HL-60 (cell line): Measurements from ENCODE around the gene THPO.

Experiments
- CTCF ChIP-seq: IDR thresholded peaks from one replicate; pipeline ENCODE4 v1.5.1; 2011; ENCODE audit warnings: low read length, control low read depth, inconsistent platforms; ENCODE audit not compliant: insufficient read depth
- GABPA ChIP-seq: IDR thresholded peaks from 2 replicates; pipeline ENCODE4 v1.6.1; 2012; ENCODE audit warnings: low read depth
- POLR2AphosphoS5 ChIP-seq: IDR thresholded peaks from 2 replicates; pipeline ENCODE4 v1.6.1; 2012; ENCODE audit warnings: low read depth
- REST ChIP-seq: IDR thresholded peaks from 2 replicates; pipeline ENCODE4 v1.6.1; 2012; ENCODE audit warnings: low read depth; ENCODE audit not compliant: insufficient replicate concordance

- no peak for TF ChIP-seq CTCF
- no peak for TF ChIP-seq POLR2AphosphoS5
- TF ChIP-seq REST: no peak
- TF ChIP-seq GABPA: no peak
These were observed 45.6 kb upstream of the THPO start for GRCh38 chr3:184423561-184423960.
